ENCODE results near the gene TMEM63A. TPM values are rescaled to one million over a fixed set of nuclear protein-coding genes. Genes with fewer than 3 reads are reported as not detected.

Gene TMEM63A
- total RNA-seq (2022; extraction: Qiagen RNA extraction), result 5.1 to 7.4 TPM (median 5.8 TPM) in 5 replicates

GRCh38 chr1:225881959-225882693 lies at the start of gene TMEM63A:
Gene TMEM63A, minus strand, starts transcription at chr1:225882380. Its CDS starts 4,800 bp downstream, at chr1:225877580.

GRCh38 chr1:225923692-225924555 lies 41.7 kb upstream of the TMEM63A start, which contains the start of gene PYCR2:
Gene PYCR2, minus strand, starts transcription at chr1:225924250. Its CDS starts 140 bp downstream, at chr1:225924110.

GRCh38 chr1:225888898-225889601 lies 6.9 kb upstream of the TMEM63A start, which contains the start of gene LEFTY1:
Gene LEFTY1, minus strand, starts transcription at chr1:225889146. Its CDS starts 80 bp downstream, at chr1:225889066.

GRCh38 chr1:225809842-225810578 lies 72.2 kb downstream of the TMEM63A start, which contains the start of gene EPHX1:
Gene EPHX1, plus strand, starts transcription at chr1:225810124. Its CDS starts 18,606 bp downstream, at chr1:225828730.

Other genes with a start within 250 kb of the TMEM63A start
- gene ENAH, start 229.3 kb downstream of the TMEM63A start, total RNA-seq (2022; extraction: Qiagen RNA extraction), result 59.0 to 101 TPM (median 73.6 TPM) in 5 replicates
- 233 to 309 TPM (median 243 TPM) in 5 replicates for gene SRP9, start 104.6 kb downstream of the TMEM63A start, total RNA-seq (2022; extraction: Qiagen RNA extraction)
- 204 to 240 TPM (median 210 TPM) in 5 replicates for gene EPHX1, start 72.3 kb downstream of the TMEM63A start, total RNA-seq (2022; extraction: Qiagen RNA extraction)
- 0.37 to 1.6 TPM (median 1.2 TPM) in 5 replicates for gene LEFTY1, start 6.8 kb upstream of the TMEM63A start, total RNA-seq (2022; extraction: Qiagen RNA extraction)
- gene PYCR2, start 41.9 kb upstream of the TMEM63A start, total RNA-seq (2022; extraction: Qiagen RNA extraction), result 47.4 to 55.8 TPM (median 53.0 TPM) in 5 replicates
- 0.05 to 0.21 TPM (median 0.13 TPM) in 4 of 5 replicates, not detected in the other for gene LEFTY2, start 58.8 kb upstream of the TMEM63A start, total RNA-seq (2022; extraction: Qiagen RNA extraction)
- 6.7 to 11.7 TPM (median 7.2 TPM) in 5 replicates for gene SDE2, start 117.0 kb upstream of the TMEM63A start, total RNA-seq (2022; extraction: Qiagen RNA extraction)
- 400 to 443 TPM (median 403 TPM) in 5 replicates for gene H3-3A, start 180.3 kb upstream of the TMEM63A start, total RNA-seq (2022; extraction: Qiagen RNA extraction)

Measured in A549 treated with Hydrocortisone at 1 μM for 4 hours (cell line).